ENCODE data around the gene CABP1. TPM values are rescaled to one million over a fixed set of nuclear protein-coding genes. Genes with fewer than 3 reads are reported as not detected.

CABP1 gene
- total and polyA plus RNA-seq, 2 donors (not counting 3 experiments of a cell fraction or from before 2014, with no cell fraction given): 0.07 to 0.31 TPM

- Histone ChIP-seq H2AFZ (ENCODE audit: low read depth, low read length) (no peak overlapping the region), H3K27me3 (ENCODE audit: control insufficient read depth in 2 of 2, insufficient read depth in 2 of 2, low read length in 2 of 2) (peaks cover 0 to 3% of the 10 kb centered on the region in 2 experiments), H3K36me3 (ENCODE audit: control insufficient read depth in 2 of 2, extremely low read depth in 1 of 2, insufficient read depth in 2 of 2, low read length in 2 of 2) (no peaks in the 10 kb centered on the region), H3K4me1 (ENCODE audit: control insufficient read depth, extremely low read depth, insufficient read depth, low read length) (no peaks in the 10 kb centered on the region), H4K20me1 (replicated peaks; ENCODE audit: control insufficient read depth, extremely low read depth, insufficient read depth, low read length) (no peaks in the 10 kb centered on the region), H3K9me1 (replicated peaks; ENCODE audit: control insufficient read depth, extremely low read depth, insufficient read depth, low read length) (no peaks in the 10 kb centered on the region), H3K9me3 (replicated peaks; ENCODE audit: control insufficient read depth, insufficient read depth, low read length) (no peaks in the 10 kb centered on the region), H3K4me3 (replicated peaks in 1 of 3; ENCODE audit: insufficient read depth in 1 of 3, low read depth in 1 of 3, low read length in 3 of 3) (no peak overlapping the region), H3K27ac (ENCODE audit: insufficient read depth, low read depth, low read length) (no peak overlapping the region), H3K4me2 (ENCODE audit: insufficient read depth, low read length) (no peak overlapping the region), H3K9ac (replicated peaks; ENCODE audit: extremely low read depth, insufficient read depth, low read length) (no peak overlapping the region), H3K79me2 (ENCODE audit: control insufficient read depth, insufficient read depth, low read length) (no peaks in the 10 kb centered on the region)
- no peak for TF ChIP-seq JUN (IDR thresholded peaks at IDR 0.05; ENCODE audit: borderline replicate concordance, insufficient read depth, insufficient read length, low read depth)
- no peak for TF ChIP-seq POLR2AphosphoS5 (IDR thresholded peaks at IDR 0.05; ENCODE audit: insufficient read depth, low read depth, low read length)
- TF ChIP-seq MAX (IDR thresholded peaks at IDR 0.05; ENCODE audit: insufficient read depth, insufficient read length): no peak
- TF ChIP-seq MYC (IDR thresholded peaks at IDR 0.05; ENCODE audit: low read depth, low read length): no peak
- TF ChIP-seq FOS (IDR thresholded peaks at IDR 0.05; ENCODE audit: borderline replicate concordance, insufficient read depth, low read length): no peak
- TF ChIP-seq CTCF (IDR thresholded peaks at IDR 0.05; ENCODE audit: extremely low read depth in 1 of 2, insufficient read depth in 1 of 2, low read depth in 1 of 2, low read length in 2 of 2): no peak
- no peak for TF ChIP-seq GATA2 (IDR thresholded peaks at IDR 0.05; ENCODE audit: insufficient read depth, insufficient read length, low read depth, low read length)
- TF ChIP-seq EZH2 (IDR thresholded peaks at IDR 0.05; ENCODE audit: borderline replicate concordance, low read depth, low read length, severe bottlenecking): no peak
- no peak for TF ChIP-seq POLR2A (IDR thresholded peaks at IDR 0.05; ENCODE audit: low read depth, low read length)
- intact Hi-C loops (cut with micrococcal nuclease): no loop called here
- FAIRE-seq (no peak), DNase-seq (ENCODE audit: low read depth, low spot score) (no peak)
- ChIA-PET CTCF (interaction anchor here (0.6 to 1.4 kb wide), 3 partner anchors 58 to 381 kb away, joined by 3 to 4 read pairs (median 4); no protein-coding TSS in a partner anchor), POLR2A (no interaction called here)
- dilution Hi-C loops (cut with MboI; ENCODE audit: extremely low pct_ligation_motif_present, low sequenced_read_pairs): no loop called here
- BruUV-seq (replicated peaks): no TSS peak
Measured at GRCh38 chr12:120590741-120591407, 49.6 kb upstream of the CABP1 start.

Data from endothelial cell of umbilical vein (primary cell).